ENCODE measurements around the gene TFF1.

TFF1 gene

GRCh38 chr21:42387843-42388340 is 21.6 kb upstream of the TFF1 start:
- peaks cover 3% of the 10 kb centered on the region for H3K27me3 ChIP-seq (ENCODE audit: insufficient read depth, poor library complexity, severe bottlenecking)
- no peak overlapping the region for H3K27ac ChIP-seq (replicated peaks)
- DNase-seq (ENCODE audit: low read depth in 1 of 2, low spot score in 1 of 2) = no peak
- H3K4me3 ChIP-seq (replicated peaks; ENCODE audit: insufficient read depth, low read length) = no peak overlapping the region
- TF ChIP-seq POLR2AphosphoS5 (IDR thresholded peaks at IDR 0.05; ENCODE audit: low read depth) = no peak
- TF ChIP-seq SPI1 (IDR thresholded peaks at IDR 0.05; ENCODE audit: borderline replicate concordance, low read depth) = no peak
- TF ChIP-seq GABPA (IDR thresholded peaks at IDR 0.05; ENCODE audit: low read depth) = no peak
- TF ChIP-seq REST (IDR thresholded peaks at IDR 0.05; ENCODE audit: insufficient replicate concordance, low read depth) = no peak
- TF ChIP-seq CTCF (IDR thresholded peaks at IDR 0.05; ENCODE audit: insufficient read depth, low read length) = no peak

- Histone ChIP-seq H3K4me3 (replicated peaks; ENCODE audit: insufficient read depth, low read length) (no peak overlapping the region), H3K27ac (replicated peaks) (no peak overlapping the region), H3K27me3 (ENCODE audit: insufficient read depth, poor library complexity, severe bottlenecking) (peaks cover 3% of the 10 kb centered on the region)
- TF ChIP-seq SPI1 (IDR thresholded peaks at IDR 0.05; ENCODE audit: borderline replicate concordance, low read depth) = no peak
- TF ChIP-seq CTCF (IDR thresholded peaks at IDR 0.05; ENCODE audit: insufficient read depth, low read length) = no peak
- no peak for TF ChIP-seq GABPA (IDR thresholded peaks at IDR 0.05; ENCODE audit: low read depth)
- TF ChIP-seq POLR2AphosphoS5 (IDR thresholded peaks at IDR 0.05; ENCODE audit: low read depth) = no peak
- TF ChIP-seq REST (IDR thresholded peaks at IDR 0.05; ENCODE audit: insufficient replicate concordance, low read depth) = no peak
- no peak for DNase-seq (ENCODE audit: low read depth in 1 of 2, low spot score in 1 of 2)
Observed at GRCh38 chr21:42387164-42387563, 20.8 kb upstream of the TFF1 start.

GRCh38 chr21:42386034-42386591 is 19.8 kb upstream of the TFF1 start:
- no peak overlapping the region for H3K27ac ChIP-seq (replicated peaks)
- no peak for DNase-seq (ENCODE audit: low read depth in 1 of 2, low spot score in 1 of 2)
- no peak for TF ChIP-seq REST (IDR thresholded peaks at IDR 0.05; ENCODE audit: insufficient replicate concordance, low read depth)
- TF ChIP-seq CTCF (IDR thresholded peaks at IDR 0.05; ENCODE audit: insufficient read depth, low read length) = no peak
- no peak for TF ChIP-seq GABPA (IDR thresholded peaks at IDR 0.05; ENCODE audit: low read depth)
- no peak for TF ChIP-seq SPI1 (IDR thresholded peaks at IDR 0.05; ENCODE audit: borderline replicate concordance, low read depth)
- TF ChIP-seq POLR2AphosphoS5 (IDR thresholded peaks at IDR 0.05; ENCODE audit: low read depth) = no peak
- no peak overlapping the region for H3K4me3 ChIP-seq (replicated peaks; ENCODE audit: insufficient read depth, low read length)
- peaks cover 3% of the 10 kb centered on the region for H3K27me3 ChIP-seq (ENCODE audit: insufficient read depth, poor library complexity, severe bottlenecking)

Data from HL-60 (cell line).